IMR-90 (cell line): Measurements from ENCODE around the gene LRP1B. TPM values are rescaled to one million over a fixed set of nuclear protein-coding genes. Genes with fewer than 3 reads are reported as not detected.

Source experiments
- ATAC-seq: fragments of 200-7000 bp; cut with Tn5 transposase; 2 replicates; pipeline ENCODE4 v1.9.1; 2020; ENCODE audit warnings: low read depth, mild to moderate bottlenecking, moderate library complexity
- BruUV-seq: library from RNA; stranded (reverse); fragments of 400-500 nt; replicated peaks from 2 replicates; lab custom pipeline; 2021; lab: Mats Ljungman, UMichigan
- CTCF ChIA-PET: fragments of 300-600 bp; formaldehyde crosslinking; extraction: SDS; loops from one replicate; lab custom pipeline; 2021; ENCODE audit warnings: antibody characterized with exemption; lab: Yijun Ruan, JAX
- POLR2A ChIA-PET: fragments of 300-600 bp; sonication (Branson Sonifier 250); formaldehyde crosslinking; loops from one replicate; lab custom pipeline; 2022; ENCODE audit warnings: antibody characterized with exemption; ENCODE audit not compliant: unreplicated experiment; lab: Charles Lee
- DNase-seq: peaks from one replicate; pipeline ENCODE4 v3.0.0; 2013
- H2AFZ ChIP-seq: replicated peaks from 2 replicates; pipeline ENCODE3; 2013; ENCODE audit warnings: low read length, mild to moderate bottlenecking; ENCODE audit not compliant: poor library complexity
- H2AK5ac ChIP-seq: 2 replicates; pipeline ENCODE4 v1.6.1; 2013; ENCODE audit warnings: low read depth, low read length, inconsistent platforms
- H2AK9ac ChIP-seq: replicated peaks from 2 replicates; pipeline ENCODE3; 2013; ENCODE audit warnings: mild to moderate bottlenecking, low read depth, low read length, moderate library complexity; ENCODE audit not compliant: poor library complexity
- H2BK120ac ChIP-seq: 2 replicates; pipeline ENCODE4 v1.6.1; 2013; ENCODE audit warnings: low read depth, low read length, inconsistent platforms
- H2BK15ac ChIP-seq: 3 replicates; pipeline ENCODE4 v1.6.1; 2013; ENCODE audit warnings: low read depth, low read length, inconsistent platforms
- H2BK20ac ChIP-seq: 2 replicates; pipeline ENCODE4 v1.6.1; 2013; ENCODE audit warnings: low read depth, mild to moderate bottlenecking, inconsistent platforms, low read length, moderate library complexity
- H2BK5ac ChIP-seq: 2 replicates; pipeline ENCODE4 v1.6.1; 2013; ENCODE audit warnings: mild to moderate bottlenecking, low read depth, low read length, inconsistent platforms; ENCODE audit not compliant: poor library complexity, severe bottlenecking
- H3K14ac ChIP-seq: replicated peaks from 2 replicates; pipeline ENCODE4 v1.6.1; 2013; ENCODE audit warnings: low read depth, low read length, inconsistent platforms
- H3K18ac ChIP-seq: 2 replicates; pipeline ENCODE4 v1.6.1; 2013; ENCODE audit warnings: low read depth, low read length, control low read depth
- H3K23ac ChIP-seq: 2 replicates; pipeline ENCODE4 v1.6.1; 2013; ENCODE audit warnings: low read depth, low read length, inconsistent platforms
- H3K27ac ChIP-seq: 2 replicates; pipeline ENCODE4 v1.5.1; 2013; ENCODE audit warnings: mild to moderate bottlenecking, control low read depth, low read length; ENCODE audit not compliant: insufficient read depth
- H3K27me3 ChIP-seq: 2 replicates; pipeline ENCODE4 v1.6.1; 2013; ENCODE audit warnings: low read length; ENCODE audit not compliant: control insufficient read depth, insufficient read depth
- H3K36me3 ChIP-seq: 2 replicates; pipeline ENCODE4 v1.6.1; 2013; ENCODE audit warnings: low read length, mixed read lengths; ENCODE audit not compliant: control insufficient read depth, insufficient read depth
- H3K4ac ChIP-seq: 2 replicates; pipeline ENCODE4 v1.6.1; 2013; ENCODE audit warnings: low read depth, low read length, inconsistent platforms
- H3K4me1 ChIP-seq: 2 replicates; pipeline ENCODE4 v1.6.1; 2013; ENCODE audit warnings: low read length, mixed read lengths; ENCODE audit not compliant: control insufficient read depth, insufficient read depth
- H3K4me2 ChIP-seq: 2 replicates; pipeline ENCODE4 v1.6.1; 2013; ENCODE audit warnings: low read depth, mild to moderate bottlenecking, control low read depth, low read length, moderate library complexity
- H3K4me3 ChIP-seq: 2 replicates; pipeline ENCODE4 v1.5.1; 2013; ENCODE audit warnings: low read depth, mild to moderate bottlenecking, control low read depth, low read length, moderate library complexity; ENCODE audit not compliant: insufficient read depth
- H3K56ac ChIP-seq: 2 replicates; pipeline ENCODE4 v1.6.1; 2013; ENCODE audit warnings: low read length, inconsistent platforms; ENCODE audit not compliant: insufficient read depth; ENCODE audit errors: extremely low read depth
- H3K79me1 ChIP-seq, 2 experiments: 2 replicates each; pipeline ENCODE4 v1.6.1; 2013; ENCODE audit warnings: low read length in 2 of 2, inconsistent platforms in 1 of 2, low read depth in 1 of 2
- H3K9ac ChIP-seq: 2 replicates; pipeline ENCODE4 v1.6.1; 2013; ENCODE audit warnings: low read depth, low read length, control low read depth
- H3K9me1 ChIP-seq: 2 replicates; pipeline ENCODE4 v1.6.1; 2013; ENCODE audit warnings: low read length, inconsistent platforms; ENCODE audit not compliant: insufficient read depth
- H3K9me3 ChIP-seq: 2 replicates; pipeline ENCODE4 v1.6.1; 2013; ENCODE audit warnings: low read length; ENCODE audit not compliant: control insufficient read depth, insufficient read depth
- H4K20me1 ChIP-seq: 2 replicates; pipeline ENCODE4 v1.6.1; 2013; ENCODE audit warnings: low read length, inconsistent platforms; ENCODE audit not compliant: insufficient read depth
- H4K5ac ChIP-seq: 2 replicates; pipeline ENCODE4 v1.6.1; 2013; ENCODE audit warnings: mild to moderate bottlenecking, low read depth, low read length, control low read depth
- H4K8ac ChIP-seq, 2 experiments: 2 replicates each; pipeline ENCODE4 v1.6.1; 2013; ENCODE audit warnings: low read depth in 2 of 2, low read length in 2 of 2, control low read depth in 1 of 2, inconsistent platforms in 1 of 2
- H4K91ac ChIP-seq: 2 replicates; pipeline ENCODE4 v1.6.1; 2013; ENCODE audit warnings: low read depth, low read length, inconsistent platforms; ENCODE audit not compliant: insufficient read depth
- RFX5 ChIP-seq: IDR thresholded peaks from 2 replicates; pipeline ENCODE4 v1.8.0; 2012; ENCODE audit warnings: low read depth, mild to moderate bottlenecking, low read length, moderate library complexity
- WGBS, 2 experiments: methylation state at CpG; one replicate each; pipeline versions ENCODE4 v1.1.5 to v1.1.7; 2013; ENCODE audit warnings: missing lambda C conversion rate in 2 of 2; ENCODE audit not compliant: insufficient read length in 1 of 2; ENCODE audit errors: extremely low coverage in 2 of 2; 5-methylcytosine and 5-hydroxymethylcytosine counted together
- dilution Hi-C: fragments of 300-500 bp; cut with HindIII; formaldehyde crosslinking; loops from one replicate; pipeline ENCODE4 v1.14.3; 2018; ENCODE audit warnings: low sequenced_read_pairs; ENCODE audit not compliant: unreplicated experiment
- in situ Hi-C: fragments of 300-500 bp; cut with MboI; formaldehyde crosslinking; loops from 3 replicates; pipeline ENCODE4 v1.14.3; 2019; ENCODE audit warnings: low sequenced_read_pairs, inconsistent platforms, mixed read lengths
- intact Hi-C: fragments of 100-400 bp; cut with micrococcal nuclease; formaldehyde crosslinking; loops from 2 replicates; pipeline ENCODE4 v1.10.0; 2022
- polyA plus RNA-seq, 3 experiments: library from polyadenylated mRNA; depleted of rRNA; stranded (reverse); fragments of >200 nt; gene quantifications; 2 replicates each; pipeline ENCODE4 v1.2.3, GENCODE V29; 2012; ENCODE audit warnings: low replicate concordance in 1 of 3
- total RNA-seq: library from RNA; depleted of rRNA; stranded (reverse); fragments of >200 nt; gene quantifications from 2 replicates; pipeline ENCODE4 v1.2.3, GENCODE V29; 2012

The LRP1B gene
- total and polyA plus RNA-seq, 2 of the 4 experiments (the other 2 are of a cell fraction), result under 0.01 to 0.02 TPM

DNA sequence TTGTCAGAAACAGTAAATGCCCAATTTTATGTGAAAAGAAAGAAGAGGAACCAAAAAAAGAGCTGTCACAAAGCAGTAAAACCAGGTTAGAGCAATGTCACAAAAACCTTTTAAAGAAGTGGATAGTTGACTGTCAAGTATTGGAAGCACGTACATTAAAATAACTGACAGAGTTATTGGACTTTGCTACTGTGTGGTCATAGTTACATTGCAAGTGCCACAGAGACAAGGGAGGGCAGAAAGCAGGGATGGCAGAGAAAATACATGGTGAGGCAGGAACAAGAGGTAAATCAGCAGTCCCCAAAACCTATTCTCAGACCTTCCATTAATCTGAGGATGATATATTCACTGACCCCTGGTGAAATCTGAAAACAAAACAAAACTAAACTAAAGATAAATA, 116.3 kb downstream of the LRP1B start:
- Histone ChIP-seq H2BK20ac (no peak overlapping the region), H3K9me3 (no peaks in the 10 kb centered on the region), H3K4me2 (no peak overlapping the region), H4K91ac (no peak overlapping the region), H3K9ac (no peak overlapping the region), H3K4me1 (no peaks in the 10 kb centered on the region), H3K9me1 (no peaks in the 10 kb centered on the region), H3K36me3 (no peaks in the 10 kb centered on the region), H3K56ac (no peak overlapping the region), H3K14ac (no peak overlapping the region), H3K4ac (no peak overlapping the region), H2AK5ac (no peak overlapping the region), H3K79me1 (no peaks in the 10 kb centered on the region), H2BK5ac (no peak overlapping the region), H3K27ac (no peak overlapping the region), H2AFZ (no peak overlapping the region), H2AK9ac (no peak overlapping the region), H3K23ac (no peak overlapping the region), H3K18ac (no peak overlapping the region), H2BK120ac (no peak overlapping the region), H4K5ac (no peak overlapping the region), H4K8ac (no peak overlapping the region), H4K20me1 (no peaks in the 10 kb centered on the region), H3K27me3 (no peaks in the 10 kb centered on the region), H3K4me3 (no peak overlapping the region), H2BK15ac (no peak overlapping the region)
- ChIA-PET CTCF (no interaction called here), POLR2A (no interaction called here)
- in situ Hi-C loops (no loop called here), intact Hi-C loops (no loop called here), dilution Hi-C loops (no loop called here)
- no peak for TF ChIP-seq RFX5
- DNase-seq, result no peak
- WGBS, 2 experiments, result 78% methylated on average over 1 of the region's 1 CpG; no CpG with 5 or more reads in 1 of the 2 experiments
- no peak for ATAC-seq
- BruUV-seq, result no TSS peak
